Central memory CD8-positive, alpha-beta T cell (primary cell): Measurements from ENCODE around the gene AMBRA1.

Experiments used
- ATAC-seq: fragments of 150-1000 bp; cut with Tn5 transposase; replicated peaks from 2 replicates; pipeline ENCODE4 v1.10.0; 2022; ENCODE audit warnings: mild to moderate bottlenecking, moderate FRiP score, moderate number of reproducible peaks; ENCODE audit not compliant: poor library complexity, severe bottlenecking; ENCODE audit errors: extremely low read depth
- DNase-seq, 2 donors: peaks; one replicate each; pipeline ENCODE4 v3.0.0; 2021; ENCODE audit warnings: low spot score in 2 of 2
- H3K27ac Mint-ChIP-seq: one replicate; pipeline ENCODE4 v1.8.0; 2022; ENCODE audit warnings: low read depth, mild to moderate bottlenecking, moderate library complexity, mixed read lengths
- H3K27me3 Mint-ChIP-seq: one replicate; pipeline ENCODE4 v1.8.0; 2022; ENCODE audit warnings: mixed read lengths
- H3K36me3 Mint-ChIP-seq: one replicate; pipeline ENCODE4 v1.8.0; 2022; ENCODE audit warnings: mild to moderate bottlenecking, moderate library complexity, mixed read lengths; ENCODE audit not compliant: insufficient read depth
- H3K4me1 Mint-ChIP-seq: one replicate; pipeline ENCODE4 v1.8.0; 2022; ENCODE audit warnings: mixed read lengths
- H3K4me3 Mint-ChIP-seq: one replicate; pipeline ENCODE4 v1.8.0; 2022; ENCODE audit warnings: mild to moderate bottlenecking, moderate library complexity, mixed read lengths
- H3K9me3 Mint-ChIP-seq: one replicate; pipeline ENCODE4 v1.8.0; 2022; ENCODE audit warnings: mixed read lengths

AMBRA1 gene

GRCh38 chr11:46497498-46497897 is 96.3 kb downstream of the AMBRA1 start:
- peaks cover 6% of the 10 kb centered on the region for H3K4me1 Mint-ChIP-seq
- ATAC-seq (no peak), DNase-seq (no peak)
- no peaks in the 10 kb centered on the region for H3K9me3 Mint-ChIP-seq
- no peak overlapping the region for H3K27ac Mint-ChIP-seq
- H3K36me3 Mint-ChIP-seq, result peaks cover 12% of the 10 kb centered on the region
- no peak overlapping the region for H3K4me3 Mint-ChIP-seq
- no peaks in the 10 kb centered on the region for H3K27me3 Mint-ChIP-seq

DNA sequence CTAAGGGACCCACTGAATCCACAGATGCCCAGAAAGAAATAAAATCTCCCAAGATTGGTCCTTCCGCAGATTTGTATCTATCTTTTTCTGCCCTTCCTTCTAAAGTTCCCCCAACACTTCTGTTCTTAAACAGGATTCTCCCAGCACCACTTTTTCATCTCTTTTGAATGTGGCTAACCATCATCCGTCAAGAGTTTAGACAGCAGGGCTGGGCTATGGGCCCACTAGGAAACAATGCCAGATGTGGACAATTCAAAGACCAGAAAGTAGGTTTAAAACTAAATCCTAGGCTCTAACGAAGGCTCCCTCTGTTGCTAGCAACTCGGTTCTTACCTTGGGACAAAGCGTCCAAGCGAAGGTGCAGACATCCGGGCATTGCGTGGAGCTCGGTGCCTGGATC is 100.0 kb downstream of the AMBRA1 start:
- ATAC-seq (no peak), DNase-seq (no peak)
- H3K4me3 Mint-ChIP-seq, result no peak overlapping the region
- H3K27me3 Mint-ChIP-seq, result no peaks in the 10 kb centered on the region
- H3K36me3 Mint-ChIP-seq, result peaks cover 19% of the 10 kb centered on the region
- H3K27ac Mint-ChIP-seq, result no peak overlapping the region
- H3K9me3 Mint-ChIP-seq, result no peaks in the 10 kb centered on the region
- H3K4me1 Mint-ChIP-seq, result peaks cover 11% of the 10 kb centered on the region

GRCh38 chr11:46492532-46492931 is 101.3 kb downstream of the AMBRA1 start:
- Mint-ChIP-seq H3K27ac (no peak overlapping the region), H3K9me3 (no peaks in the 10 kb centered on the region), H3K27me3 (no peaks in the 10 kb centered on the region), H3K4me3 (no peak overlapping the region), H3K36me3 (peaks cover 19% of the 10 kb centered on the region), H3K4me1 (peaks cover 14% of the 10 kb centered on the region)
- ATAC-seq (no peak), DNase-seq (no peak)

GRCh38 chr11:46491661-46492330 is 102.0 kb downstream of the AMBRA1 start:
- H3K9me3 Mint-ChIP-seq, result no peaks in the 10 kb centered on the region
- H3K4me3 Mint-ChIP-seq, result no peak overlapping the region
- H3K4me1 Mint-ChIP-seq, result peaks cover 17% of the 10 kb centered on the region
- H3K36me3 Mint-ChIP-seq, result peaks cover 19% of the 10 kb centered on the region
- no peaks in the 10 kb centered on the region for H3K27me3 Mint-ChIP-seq
- no peak overlapping the region for H3K27ac Mint-ChIP-seq
- ATAC-seq, result no peak
- no peak for DNase-seq

GRCh38 chr11:46490666-46491065 is 103.2 kb downstream of the AMBRA1 start:
- no peaks in the 10 kb centered on the region for H3K9me3 Mint-ChIP-seq
- peaks cover 19% of the 10 kb centered on the region for H3K36me3 Mint-ChIP-seq
- no peaks in the 10 kb centered on the region for H3K27me3 Mint-ChIP-seq
- H3K4me1 Mint-ChIP-seq, result peaks cover 17% of the 10 kb centered on the region
- DNase-seq (no peak), ATAC-seq (no peak)
- no peak overlapping the region for H3K4me3 Mint-ChIP-seq
- no peak overlapping the region for H3K27ac Mint-ChIP-seq

DNA sequence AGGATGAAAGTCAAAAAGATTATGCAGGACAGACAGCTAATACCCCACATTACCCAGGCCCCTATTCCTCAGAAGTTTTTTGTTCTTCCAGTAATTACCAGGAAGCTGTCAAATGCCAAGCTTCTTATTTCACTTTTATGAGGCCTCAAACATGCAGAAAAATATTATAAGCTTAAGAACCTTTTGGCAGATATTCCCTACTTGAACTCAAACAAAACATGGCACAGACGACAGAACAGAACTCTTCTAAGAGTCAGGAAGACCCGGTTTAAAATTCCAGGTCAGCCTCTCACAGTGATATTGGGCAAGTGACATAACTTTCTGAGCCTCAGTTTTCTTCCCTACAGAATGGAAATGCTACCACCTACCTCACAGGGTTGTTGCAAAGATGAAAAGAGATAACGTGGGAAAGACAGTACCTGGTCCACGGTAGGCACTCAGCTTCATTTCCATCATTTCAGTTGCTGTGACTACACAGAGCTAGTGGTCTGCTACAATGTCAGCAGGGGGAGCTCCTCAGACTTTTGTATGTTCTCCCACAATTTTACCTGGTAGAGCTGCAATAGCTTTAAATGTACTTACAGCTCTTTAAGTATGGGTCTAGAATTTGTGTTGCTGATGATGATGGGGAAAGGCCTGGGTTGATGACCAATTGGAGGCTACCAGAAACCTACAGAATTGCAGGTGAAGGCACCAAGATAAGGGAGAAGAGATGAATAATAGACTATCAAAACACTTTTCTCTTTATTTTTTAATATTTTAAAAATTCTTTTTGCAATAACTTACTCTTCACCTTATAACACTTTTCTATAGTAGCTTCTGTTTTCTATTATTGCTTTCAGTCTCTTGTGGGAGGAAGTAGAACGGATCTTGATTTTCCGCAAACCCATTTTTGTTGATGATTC is 103.9 kb downstream of the AMBRA1 start:
- H3K4me1 Mint-ChIP-seq, result peaks cover 17% of the 10 kb centered on the region
- ATAC-seq, result peak; percentile 70
- H3K36me3 Mint-ChIP-seq, result peaks cover 18% of the 10 kb centered on the region
- H3K27ac Mint-ChIP-seq, result no peak overlapping the region
- H3K9me3 Mint-ChIP-seq, result no peaks in the 10 kb centered on the region
- no peak for DNase-seq
- no peak overlapping the region for H3K4me3 Mint-ChIP-seq
- no peaks in the 10 kb centered on the region for H3K27me3 Mint-ChIP-seq

- H3K4me3 Mint-ChIP-seq, result no peak overlapping the region
- no peak overlapping the region for H3K27ac Mint-ChIP-seq
- DNase-seq, result no peak
- H3K27me3 Mint-ChIP-seq, result no peaks in the 10 kb centered on the region
- peaks cover 10% of the 10 kb centered on the region for H3K36me3 Mint-ChIP-seq
- H3K9me3 Mint-ChIP-seq, result no peaks in the 10 kb centered on the region
- H3K4me1 Mint-ChIP-seq, result peaks cover 20% of the 10 kb centered on the region
- ATAC-seq, result no peak
These were observed 107.9 kb downstream of the AMBRA1 start for GRCh38 chr11:46485856-46486443.

- no peak overlapping the region for H3K4me3 Mint-ChIP-seq
These were observed 109.7 kb downstream of the AMBRA1 start for GRCh38 chr11:46484101-46484500.

GRCh38 chr11:46480909-46481308 is 112.9 kb downstream of the AMBRA1 start:
- no peak overlapping the region for H3K27ac Mint-ChIP-seq

More at GRCh38 chr11:46484101-46484500, 109.7 kb downstream of the AMBRA1 start:
- ATAC-seq (no peak), DNase-seq (no peak)
- Mint-ChIP-seq H3K27me3 (no peaks in the 10 kb centered on the region), H3K9me3 (no peaks in the 10 kb centered on the region), H3K36me3 (peaks cover 8% of the 10 kb centered on the region), H3K27ac (no peak overlapping the region), H3K4me1 (peaks cover 14% of the 10 kb centered on the region)

GRCh38 chr11:46480166-46480726 is 113.6 kb downstream of the AMBRA1 start:
- DNase-seq, result no peak
- Mint-ChIP-seq H3K27ac (no peak overlapping the region), H3K36me3 (peaks cover 7% of the 10 kb centered on the region), H3K9me3 (no peaks in the 10 kb centered on the region), H3K4me3 (no peak overlapping the region), H3K4me1 (peaks cover 26% of the 10 kb centered on the region), H3K27me3 (no peaks in the 10 kb centered on the region)
- ATAC-seq, result no peak

More at GRCh38 chr11:46480909-46481308, 112.9 kb downstream of the AMBRA1 start:
- Mint-ChIP-seq H3K4me3 (no peak overlapping the region), H3K27me3 (no peaks in the 10 kb centered on the region), H3K36me3 (peaks cover 7% of the 10 kb centered on the region), H3K4me1 (peaks cover 19% of the 10 kb centered on the region), H3K9me3 (no peaks in the 10 kb centered on the region)
- no peak for ATAC-seq
- DNase-seq, result no peak

DNA sequence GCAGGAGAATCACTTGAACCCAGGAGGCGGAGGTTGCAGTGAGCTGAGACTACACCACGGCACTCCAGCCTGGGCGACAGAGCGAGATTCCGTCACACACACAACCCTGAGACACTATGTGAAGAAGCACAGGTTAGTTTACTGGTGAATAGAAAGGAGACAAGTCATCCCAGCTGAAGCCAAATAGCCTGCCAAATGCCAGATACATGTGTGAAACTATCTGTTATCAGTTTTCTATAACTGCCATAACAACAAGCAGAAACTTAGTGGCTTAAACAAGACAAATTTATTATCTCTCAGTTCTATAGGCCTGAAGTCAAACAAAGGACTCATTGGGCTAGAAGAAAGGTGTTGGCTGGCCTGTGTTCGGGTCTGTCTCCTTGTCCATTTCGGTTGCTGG is 114.2 kb downstream of the AMBRA1 start:
- Mint-ChIP-seq H3K4me3 (no peak overlapping the region), H3K36me3 (peaks cover 7% of the 10 kb centered on the region), H3K27me3 (no peaks in the 10 kb centered on the region), H3K9me3 (no peaks in the 10 kb centered on the region), H3K27ac (no peak overlapping the region), H3K4me1 (peaks cover 30% of the 10 kb centered on the region)
- no peak for DNase-seq
- no peak for ATAC-seq

DNA sequence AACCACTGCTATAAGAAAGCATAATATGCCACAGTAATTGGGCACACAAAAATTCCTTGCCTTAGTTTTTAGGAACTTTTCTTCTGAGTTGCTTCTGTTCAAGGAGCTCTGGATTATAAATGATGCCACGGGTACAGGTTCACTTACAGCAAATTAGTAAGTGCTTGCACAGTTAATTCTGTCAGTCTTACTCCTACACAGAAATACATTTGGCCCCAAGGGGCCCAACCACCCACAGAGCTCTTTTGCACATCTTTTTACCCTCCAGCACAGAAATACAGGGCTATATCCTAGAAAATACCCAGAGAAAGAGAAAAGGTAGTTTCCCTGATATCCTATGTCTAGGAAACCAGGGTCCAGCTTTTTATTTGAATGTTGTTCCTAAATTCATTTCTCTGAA is 115.6 kb downstream of the AMBRA1 start:
- DNase-seq (no peak), ATAC-seq (no peak)
- Mint-ChIP-seq H3K27me3 (no peaks in the 10 kb centered on the region), H3K36me3 (peaks cover 3% of the 10 kb centered on the region), H3K4me3 (no peak overlapping the region), H3K4me1 (peaks cover 31% of the 10 kb centered on the region), H3K27ac (no peak overlapping the region), H3K9me3 (no peaks in the 10 kb centered on the region)
